ENCODE measurements around the gene PLXNC1. TPM values are rescaled to one million over a fixed set of nuclear protein-coding genes. Genes with fewer than 3 reads are reported as not detected.

The PLXNC1 gene
- total and polyA plus RNA-seq, 9 of the 15 experiments (the other 6 are each of a cell fraction or from before 2014, with no cell fraction given): 0.08 to 0.87 (median 0.28) TPM

DNA sequence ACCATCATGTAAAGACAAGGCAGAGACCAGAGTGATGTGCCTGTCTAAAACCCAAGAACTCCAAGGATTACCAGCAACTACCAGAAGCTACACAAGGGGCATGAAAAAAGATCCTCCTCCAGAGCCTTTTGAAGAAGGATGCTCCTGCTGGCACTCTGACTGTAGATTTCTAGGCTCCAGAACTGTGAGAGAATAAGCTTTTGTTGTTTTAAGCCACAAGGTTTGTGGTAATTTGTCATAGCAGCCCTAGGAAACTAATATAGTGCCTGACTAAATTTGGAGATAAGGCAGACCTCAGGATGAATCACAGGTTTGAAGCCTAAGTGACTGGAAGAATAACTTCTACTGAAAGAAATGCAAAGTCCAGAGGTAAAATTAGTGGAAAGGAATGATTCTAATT, 178.3 kb downstream of the PLXNC1 start:
- no peak for FAIRE-seq
- H3K79me2 ChIP-seq (ENCODE audit: control insufficient read depth, insufficient read depth, low read length): no peaks in the 10 kb centered on the region
- POLR2A ChIA-PET: no interaction called here
- no peak overlapping the region for H2AFZ ChIP-seq (ENCODE audit: low read depth, low read length)
- in situ Hi-C loops (cut with MboI) (no loop called here), intact Hi-C loops (cut with micrococcal nuclease) (no loop called here)
- peaks cover 64% of the 10 kb centered on the region for H3K36me3 ChIP-seq (ENCODE audit: control insufficient read depth, insufficient read depth, low read length)
- DNase-seq (ENCODE audit: extremely low read depth in 1 of 4, low spot score in 3 of 4): no peak
- no peaks in the 10 kb centered on the region for H3K27me3 ChIP-seq (ENCODE audit: control insufficient read depth in 2 of 2, insufficient read depth in 2 of 2, low read length in 2 of 2)
- no peak overlapping the region for H3K4me2 ChIP-seq (ENCODE audit: insufficient read depth, low read length)
- no peak overlapping the region for H3K4me3 ChIP-seq
- CTCF ChIA-PET (ENCODE audit: low intra/inter-chr PET ratio): no interaction called here
- peaks cover 4% of the 10 kb centered on the region for H3K9me3 ChIP-seq (replicated peaks; ENCODE audit: control insufficient read depth, insufficient read depth, low read depth, low read length)
- no peak overlapping the region for H3K27ac ChIP-seq (ENCODE audit: extremely low read depth, low read depth, low read length)
- no TSS peak for BruUV-seq (replicated peaks)
- H3K4me1 ChIP-seq (replicated peaks in 1 of 2; ENCODE audit: control insufficient read depth in 2 of 2, insufficient read depth in 2 of 2, low read length in 2 of 2): no peaks in the 10 kb centered on the region
- ATAC-seq: no peak
- no peaks in the 10 kb centered on the region for H3K9me1 ChIP-seq (ENCODE audit: control insufficient read depth, insufficient read depth, low read length)
- H3K9ac ChIP-seq (ENCODE audit: insufficient read depth in 1 of 2, low read depth in 2 of 2, low read length in 2 of 2): no peak overlapping the region
- TF ChIP-seq, protein P1, sequence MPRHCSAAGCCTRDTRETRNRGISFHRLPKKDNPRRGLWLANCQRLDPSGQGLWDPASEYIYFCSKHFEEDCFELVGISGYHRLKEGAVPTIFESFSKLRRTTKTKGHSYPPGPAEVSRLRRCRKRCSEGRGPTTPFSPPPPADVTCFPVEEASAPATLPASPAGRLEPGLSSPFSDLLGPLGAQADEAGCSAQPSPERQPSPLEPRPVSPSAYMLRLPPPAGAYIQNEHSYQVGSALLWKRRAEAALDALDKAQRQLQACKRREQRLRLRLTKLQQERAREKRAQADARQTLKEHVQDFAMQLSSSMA (CRISPR knock-in tag; IDR thresholded peaks at IDR 0.05): no peak
- no peak for TF ChIP-seq PHB2 (IDR thresholded peaks at IDR 0.05; ENCODE audit: low read depth)
- no peaks in the 10 kb centered on the region for H4K20me1 ChIP-seq (replicated peaks; ENCODE audit: control insufficient read depth, insufficient read depth, low read length)

DNA sequence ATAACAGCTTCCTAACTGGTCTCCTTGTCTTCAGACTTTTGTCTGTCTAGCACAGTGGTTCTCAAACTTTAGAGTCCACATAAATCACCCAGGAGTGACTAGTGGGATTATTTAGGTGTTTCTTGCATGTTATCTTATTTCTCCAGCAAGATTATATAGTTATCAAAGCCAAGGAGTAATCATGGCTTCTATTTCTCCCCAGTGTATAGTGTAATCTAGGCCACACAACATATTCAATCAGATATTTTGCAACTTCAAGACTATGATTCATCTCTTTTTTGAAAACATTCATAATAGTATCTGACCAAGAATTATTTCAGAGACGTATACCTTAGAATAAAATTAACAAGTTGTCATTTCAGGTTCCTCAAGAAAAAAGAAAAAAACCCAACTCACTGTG, 179.4 kb downstream of the PLXNC1 start:
- H3K79me2 ChIP-seq (ENCODE audit: control insufficient read depth, insufficient read depth, low read length): no peaks in the 10 kb centered on the region
- ATAC-seq: no peak
- H2AFZ ChIP-seq (ENCODE audit: low read depth, low read length): no peak overlapping the region
- TF ChIP-seq, protein P2, sequence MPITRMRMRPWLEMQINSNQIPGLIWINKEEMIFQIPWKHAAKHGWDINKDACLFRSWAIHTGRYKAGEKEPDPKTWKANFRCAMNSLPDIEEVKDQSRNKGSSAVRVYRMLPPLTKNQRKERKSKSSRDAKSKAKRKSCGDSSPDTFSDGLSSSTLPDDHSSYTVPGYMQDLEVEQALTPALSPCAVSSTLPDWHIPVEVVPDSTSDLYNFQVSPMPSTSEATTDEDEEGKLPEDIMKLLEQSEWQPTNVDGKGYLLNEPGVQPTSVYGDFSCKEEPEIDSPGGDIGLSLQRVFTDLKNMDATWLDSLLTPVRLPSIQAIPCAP (CRISPR knock-in tag; IDR thresholded peaks at IDR 0.05; ENCODE audit: borderline replicate concordance): no peak
- H3K9ac ChIP-seq (ENCODE audit: insufficient read depth in 1 of 2, low read depth in 2 of 2, low read length in 2 of 2): no peak overlapping the region
- no peak for DNase-seq (ENCODE audit: extremely low read depth in 1 of 4, low spot score in 3 of 4)
- FAIRE-seq: no peak
- H3K9me1 ChIP-seq (ENCODE audit: control insufficient read depth, insufficient read depth, low read length): no peaks in the 10 kb centered on the region
- peaks cover 54% of the 10 kb centered on the region for H3K36me3 ChIP-seq (ENCODE audit: control insufficient read depth, insufficient read depth, low read length)
- H3K27ac ChIP-seq (ENCODE audit: extremely low read depth, low read depth, low read length): no peak overlapping the region
- CTCF ChIA-PET (ENCODE audit: low intra/inter-chr PET ratio): no interaction called here
- WGBS (ENCODE audit: insufficient coverage, low coverage, missing lambda C conversion rate): 82% methylated on average over 1 of the region's 1 CpG
- no peaks in the 10 kb centered on the region for H4K20me1 ChIP-seq (replicated peaks; ENCODE audit: control insufficient read depth, insufficient read depth, low read length)
- H3K4me3 ChIP-seq: no peak overlapping the region
- no peaks in the 10 kb centered on the region for H3K4me1 ChIP-seq (replicated peaks in 1 of 2; ENCODE audit: control insufficient read depth in 2 of 2, insufficient read depth in 2 of 2, low read length in 2 of 2)
- BruUV-seq (replicated peaks): no TSS peak
- intact Hi-C loops (cut with micrococcal nuclease) (no loop called here), in situ Hi-C loops (cut with MboI) (no loop called here)
- H3K9me3 ChIP-seq (replicated peaks; ENCODE audit: control insufficient read depth, insufficient read depth, low read depth, low read length): peaks cover 1% of the 10 kb centered on the region; the same call in 1 of the 2 replicates
- no peaks in the 10 kb centered on the region for H3K27me3 ChIP-seq (ENCODE audit: control insufficient read depth in 2 of 2, insufficient read depth in 2 of 2, low read length in 2 of 2)
- POLR2A ChIA-PET: no interaction called here
- H3K4me2 ChIP-seq (ENCODE audit: insufficient read depth, low read length): no peak overlapping the region

Data from K562 (cell line).